Fibroblast of upper back skin (primary cell): ENCODE data around the gene CEP295NL.
"Not testable (repeated sequence)": the region's sequence is repeated elsewhere in the genome, so short reads cannot be mapped to it uniquely, and the experiment has no call there.

Experiments used
- DNase-seq: peaks from one replicate; pipeline ENCODE4 v3.0.0-alpha.2; 2013

Gene CEP295NL

DNA sequence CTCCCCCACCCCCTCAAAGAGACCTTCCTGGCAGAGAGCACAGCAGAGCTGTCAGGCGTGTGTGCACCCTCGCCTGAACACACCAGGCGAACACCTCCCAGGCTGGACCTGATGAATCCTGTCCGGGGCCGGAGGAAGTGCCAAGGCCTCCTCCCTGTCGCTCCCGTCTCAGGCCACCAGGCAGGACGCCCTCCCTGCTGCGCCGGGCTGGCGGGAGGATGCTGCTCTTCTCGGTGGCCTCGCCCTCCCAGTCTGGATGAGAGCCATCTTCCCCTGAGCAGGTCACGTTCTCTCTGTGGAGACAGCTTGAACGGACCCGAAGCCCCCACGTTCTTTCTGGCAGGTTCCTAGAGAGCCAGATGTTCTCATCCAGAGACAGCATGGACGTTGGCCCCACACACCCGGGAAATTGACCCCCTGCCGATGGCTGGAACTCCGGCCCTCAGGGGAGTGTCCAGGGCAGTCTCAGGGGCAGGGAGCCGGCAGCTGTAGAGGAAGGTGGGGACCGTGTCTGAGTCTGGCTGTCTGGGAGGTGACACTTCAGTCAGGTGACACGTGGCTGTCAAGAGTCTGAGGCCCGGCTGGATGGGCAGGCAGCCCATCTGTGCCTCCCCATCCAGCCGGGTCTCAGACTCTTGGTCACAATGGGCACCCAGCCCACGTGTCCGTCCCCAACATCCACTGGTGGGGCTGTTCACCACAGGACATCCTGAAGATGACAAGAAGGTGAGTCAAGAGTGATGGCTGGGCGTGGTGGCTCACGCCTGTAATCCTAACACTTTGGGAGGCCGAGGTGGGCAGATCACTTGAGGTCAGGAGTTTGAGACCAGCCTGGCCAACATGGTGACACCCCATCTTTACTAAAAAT is 27.1 kb upstream of the CEP295NL start:
- no peak for DNase-seq

- peak; percentile 76 for DNase-seq
Measured at GRCh38 chr17:78925662-78926555, 22.9 kb upstream of the CEP295NL start.

DNA sequence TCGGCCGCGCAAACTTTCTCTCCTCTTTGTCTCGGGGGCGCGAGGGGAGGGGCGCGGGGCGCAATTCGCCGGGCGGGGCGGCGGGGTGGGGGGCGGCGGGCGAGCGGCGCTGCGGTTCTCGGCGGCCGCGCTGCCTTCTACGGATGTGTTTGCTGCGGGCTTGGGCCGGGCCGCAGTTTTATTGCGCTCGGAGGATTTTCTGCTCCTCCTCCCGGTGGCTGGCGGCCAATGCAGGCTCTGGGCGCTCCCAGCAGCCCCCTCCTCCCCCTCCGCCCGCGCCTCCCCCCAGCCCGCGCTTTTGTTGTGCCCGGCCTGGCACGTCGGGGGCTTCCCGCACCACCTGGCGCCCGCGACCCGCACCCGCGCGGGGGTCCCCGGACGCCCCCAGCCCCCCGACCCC is 22.2 kb upstream of the CEP295NL start, which contains the start of gene TIMP2:
TIMP2 (minus strand) TSS at position 154 of the 400 bp plus-strand sequence. CDS start 299 bp downstream, outside the sequence.
- DNase-seq = peak; percentile 89

GRCh38 chr17:78924481-78925151 is 21.6 kb upstream of the CEP295NL start:
- peak; percentile 47 for DNase-seq

GRCh38 chr17:78923660-78924453 is 20.9 kb upstream of the CEP295NL start:
- DNase-seq = no peak

DNA sequence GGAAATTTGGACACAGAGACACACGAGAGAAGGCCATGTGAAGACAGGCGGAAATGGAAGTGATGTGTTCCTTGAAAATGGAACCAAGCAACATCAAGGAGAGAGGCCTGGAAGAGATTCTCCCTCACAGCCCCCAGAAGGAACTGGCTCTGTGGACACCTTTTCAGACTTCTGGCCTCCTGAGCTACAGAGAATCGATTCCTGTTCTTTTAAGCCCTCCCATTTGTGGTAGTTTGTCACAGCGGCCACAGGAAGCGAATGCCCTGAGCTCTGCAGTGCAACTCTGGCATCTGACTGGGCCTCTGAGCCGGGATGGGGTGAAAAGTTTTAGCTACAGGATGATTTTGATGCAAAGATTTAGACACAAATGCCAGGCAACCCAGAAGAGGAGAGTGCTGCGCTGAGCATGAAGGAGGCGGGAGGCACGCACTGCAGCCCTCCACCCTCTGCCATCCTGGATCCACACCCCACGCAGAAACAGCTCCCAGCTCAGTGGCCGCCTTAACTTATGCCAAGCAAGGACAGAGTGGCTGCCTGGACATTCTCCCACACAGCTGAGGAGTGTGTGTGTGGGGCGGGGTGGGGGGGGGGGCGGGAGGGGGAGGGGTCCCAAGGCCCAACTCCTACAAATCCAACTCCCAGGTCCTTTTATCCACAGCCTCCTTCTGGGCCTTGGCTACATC is 20.0 kb upstream of the CEP295NL start:
- DNase-seq = no peak

DNA sequence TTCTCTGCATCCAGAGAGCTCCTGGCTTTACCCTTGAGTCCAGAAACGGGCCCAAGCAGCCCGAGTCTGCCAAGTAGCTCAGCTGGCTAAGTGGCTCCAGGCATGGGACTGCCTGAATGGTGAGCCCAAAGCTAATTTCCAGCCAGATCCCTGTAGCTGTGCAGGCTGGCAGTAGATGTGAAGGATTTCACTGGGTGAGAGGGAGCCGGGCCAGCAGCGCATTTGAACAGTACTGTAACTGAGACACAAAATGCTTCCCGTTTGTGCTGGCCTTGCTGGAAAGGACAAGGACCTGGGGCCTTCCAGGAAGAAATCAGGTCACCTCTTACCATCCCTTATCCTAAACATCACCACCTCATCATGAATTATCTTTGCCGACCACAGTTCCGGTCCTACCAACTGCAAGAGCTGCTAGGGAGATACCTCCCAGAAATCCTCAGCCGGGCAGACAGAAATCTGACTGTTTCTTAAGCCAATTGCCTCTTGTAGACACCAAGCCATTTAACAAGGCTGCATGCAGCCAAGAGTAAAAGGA is 18.5 kb upstream of the CEP295NL start:
- no peak for DNase-seq

DNA sequence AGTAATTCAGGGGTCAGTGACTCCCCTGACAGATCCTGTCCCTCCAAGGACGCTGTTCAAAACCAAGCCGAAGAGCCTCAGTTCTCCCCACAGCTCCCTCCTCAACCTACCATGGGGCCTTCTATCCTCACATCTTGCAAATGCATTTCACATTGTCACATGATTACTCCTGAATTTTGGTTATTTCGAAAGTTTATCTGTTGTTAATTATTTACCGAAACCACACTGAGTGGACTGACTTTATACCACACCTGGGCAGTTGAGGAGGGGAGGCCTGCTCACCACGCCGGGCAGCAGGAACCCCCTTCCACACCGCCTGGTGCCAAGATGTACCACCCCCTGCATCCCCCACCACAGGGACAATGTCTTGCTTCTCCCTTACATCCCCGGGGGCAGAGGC is 17.5 kb upstream of the CEP295NL start:
- DNase-seq = no peak

- no peak for DNase-seq
Measured at GRCh38 chr17:78919861-78920450, 17.0 kb upstream of the CEP295NL start.

- no peak for DNase-seq
Measured at GRCh38 chr17:78918979-78919378, 16.0 kb upstream of the CEP295NL start.

DNA sequence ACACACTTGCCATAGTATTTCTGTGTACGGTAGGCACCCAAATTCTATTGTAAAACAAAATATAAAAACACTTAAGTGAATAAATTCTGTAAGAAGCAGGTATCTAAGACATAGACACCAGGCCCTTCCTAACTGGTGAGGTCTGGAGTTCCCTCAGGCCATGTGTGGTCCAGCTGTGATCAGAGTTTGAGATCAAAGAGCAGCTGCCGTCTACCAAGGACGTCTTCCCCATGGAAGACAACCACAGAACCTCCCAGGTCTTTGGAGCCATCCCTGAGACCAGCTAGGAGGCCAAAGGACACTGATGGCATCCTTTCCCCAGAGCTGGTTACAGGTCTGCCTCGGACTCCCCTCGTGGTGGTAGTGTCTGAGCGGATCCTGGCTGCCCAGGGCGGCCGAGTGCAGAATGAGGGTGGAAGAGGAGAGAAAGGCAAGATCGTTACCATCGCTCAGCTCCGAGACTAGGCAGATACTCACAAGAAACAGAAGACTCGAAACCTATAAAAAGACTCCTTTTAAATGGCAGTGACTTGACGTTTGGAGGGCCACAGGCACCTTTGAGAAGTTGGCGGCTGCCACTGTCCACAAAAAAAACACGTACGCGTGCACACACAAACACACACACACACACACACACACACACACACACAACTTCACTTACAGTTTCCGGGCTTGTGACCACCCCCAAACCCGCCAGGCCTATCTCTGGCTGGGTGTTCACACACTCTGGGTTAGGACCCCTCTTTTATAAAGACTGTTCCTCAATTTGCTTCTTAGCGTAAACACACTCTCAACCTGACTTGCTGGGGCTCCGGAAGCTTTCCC is 14.7 kb upstream of the CEP295NL start:
- no peak for DNase-seq

DNA sequence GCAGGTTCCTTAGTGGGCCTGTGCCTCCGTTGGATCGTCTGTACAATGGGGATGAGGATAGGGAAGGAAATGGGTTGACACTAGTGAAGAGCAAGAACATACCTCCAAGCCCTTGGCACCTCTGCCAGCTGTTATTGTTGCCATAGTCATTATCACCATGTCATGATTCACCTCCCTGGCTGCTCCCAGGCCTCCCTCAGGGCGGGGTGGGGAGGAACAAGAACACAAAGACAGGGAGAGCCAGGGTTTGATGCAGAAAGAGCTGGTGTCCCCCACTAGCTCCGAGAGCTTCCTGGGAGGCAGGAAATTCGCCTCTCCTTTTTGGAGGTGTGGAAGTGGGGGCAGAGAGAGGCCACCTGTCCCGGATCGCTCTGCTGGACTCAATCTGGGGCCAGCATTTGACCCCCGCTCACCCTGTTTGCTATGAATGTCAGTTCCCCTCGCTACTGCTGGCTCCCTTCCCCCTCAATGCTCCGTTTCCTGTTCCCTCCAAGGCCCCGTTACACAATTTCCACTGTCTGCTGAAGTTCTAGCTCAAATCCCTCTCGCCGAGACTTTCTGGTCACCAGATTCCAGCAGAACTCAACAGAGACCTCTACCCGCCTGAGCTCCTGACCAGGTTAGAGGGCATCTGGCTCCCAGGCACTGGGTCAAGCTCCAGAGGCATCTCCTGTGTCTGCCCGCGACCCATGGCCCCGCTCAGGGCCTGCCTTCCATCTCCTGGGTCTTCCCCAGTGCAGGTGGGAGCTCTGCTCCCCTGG is 13.1 kb upstream of the CEP295NL start:
- DNase-seq = no peak

DNA sequence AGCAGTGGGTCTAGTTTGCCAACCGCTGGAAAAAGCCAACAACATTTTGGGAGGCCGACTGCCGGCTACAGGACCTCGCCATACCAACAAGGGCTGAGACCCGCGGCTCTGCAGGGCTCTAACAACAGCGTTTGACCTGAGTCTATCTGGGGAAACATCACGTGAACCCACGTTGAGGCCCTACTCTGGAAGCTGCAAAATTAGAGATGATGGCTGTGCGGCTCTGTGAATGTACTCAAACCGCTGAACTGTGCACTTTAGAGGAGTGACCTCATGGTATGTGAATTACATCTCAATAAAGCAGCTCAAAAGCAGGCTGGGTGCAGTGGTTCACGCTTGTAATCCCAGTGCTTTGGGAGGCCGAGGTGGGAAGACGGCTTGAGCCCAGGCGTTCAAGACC is 10.1 kb upstream of the CEP295NL start:
- no peak for DNase-seq

DNA sequence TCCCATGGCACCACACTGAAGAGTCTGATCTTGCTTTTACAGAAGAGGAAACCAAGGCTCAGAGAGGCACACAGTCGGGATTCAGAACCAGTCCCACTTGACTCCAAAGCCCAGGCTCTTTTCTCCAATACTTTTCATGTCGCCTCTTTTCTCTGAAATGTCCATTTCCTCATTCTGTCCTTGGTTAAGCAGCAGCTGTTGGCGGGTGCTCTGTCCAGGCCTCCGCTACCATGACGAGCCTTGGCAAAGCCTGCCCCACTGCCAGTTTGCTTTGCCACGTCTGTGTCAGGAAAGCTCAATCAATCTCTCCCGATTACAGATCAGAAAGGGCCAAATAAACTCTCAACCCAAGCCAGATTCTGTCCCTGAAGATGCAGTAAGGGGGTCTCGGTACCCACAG is 9.1 kb upstream of the CEP295NL start:
- no peak for DNase-seq

- not testable (repeated sequence) for DNase-seq
Measured at GRCh38 chr17:78911543-78911942, 8.5 kb upstream of the CEP295NL start.

DNA sequence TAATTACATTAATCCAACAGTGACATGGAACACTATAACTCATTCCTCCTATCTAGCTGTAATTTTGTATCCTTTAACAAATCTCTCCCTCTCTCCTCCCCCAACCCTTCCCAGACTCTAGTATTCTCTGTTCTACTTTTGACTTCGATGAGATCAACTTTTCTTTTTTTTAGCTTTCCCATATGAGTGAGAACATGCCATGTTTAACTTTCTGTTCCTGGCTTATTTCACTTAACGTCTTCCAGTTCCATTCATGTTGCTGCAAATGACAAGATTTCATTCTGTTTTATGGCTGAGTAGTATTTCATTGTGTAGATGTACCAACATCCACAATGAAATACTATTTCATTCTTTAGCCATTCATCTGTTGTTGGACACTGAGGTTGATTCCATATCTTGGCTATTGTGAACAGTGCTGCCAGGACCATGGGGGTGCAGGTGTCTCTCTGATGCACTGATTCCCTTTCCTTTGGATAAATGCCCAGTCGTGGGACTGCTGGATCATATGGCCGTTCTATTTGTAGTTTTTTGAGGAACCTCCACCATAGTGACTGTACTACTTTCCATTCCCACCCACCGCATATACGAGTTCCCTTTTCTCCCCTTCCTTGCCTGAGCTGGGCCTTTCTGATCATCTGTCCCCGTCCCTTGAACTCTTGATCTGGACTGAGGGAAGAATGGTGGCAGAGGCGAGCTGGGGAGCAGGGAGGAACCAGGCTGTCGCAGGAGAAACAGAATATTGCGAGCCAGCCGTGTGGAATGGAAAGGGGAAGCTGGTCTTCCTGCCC is 7.7 kb upstream of the CEP295NL start:
- DNase-seq = no peak

DNA sequence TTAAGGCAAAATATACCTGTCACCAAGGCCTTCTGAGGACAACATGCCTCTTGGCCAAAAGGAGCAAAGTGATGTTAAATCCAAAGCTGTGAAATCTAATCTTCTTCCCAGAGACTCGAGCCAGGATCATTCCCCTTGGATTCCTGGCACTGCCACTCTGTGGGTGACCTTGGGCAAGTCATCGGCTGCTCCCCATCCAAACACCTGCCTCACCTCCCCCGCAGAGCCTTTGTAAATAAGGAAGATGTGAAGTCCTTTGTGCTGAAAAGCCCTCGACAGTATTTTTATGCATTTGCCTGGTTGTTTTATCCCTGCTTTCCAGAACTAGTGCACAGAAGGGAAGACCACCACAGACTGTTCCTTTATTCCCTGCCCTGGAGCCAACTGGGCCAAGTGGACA is 5.4 kb upstream of the CEP295NL start:
- DNase-seq = no peak

DNA sequence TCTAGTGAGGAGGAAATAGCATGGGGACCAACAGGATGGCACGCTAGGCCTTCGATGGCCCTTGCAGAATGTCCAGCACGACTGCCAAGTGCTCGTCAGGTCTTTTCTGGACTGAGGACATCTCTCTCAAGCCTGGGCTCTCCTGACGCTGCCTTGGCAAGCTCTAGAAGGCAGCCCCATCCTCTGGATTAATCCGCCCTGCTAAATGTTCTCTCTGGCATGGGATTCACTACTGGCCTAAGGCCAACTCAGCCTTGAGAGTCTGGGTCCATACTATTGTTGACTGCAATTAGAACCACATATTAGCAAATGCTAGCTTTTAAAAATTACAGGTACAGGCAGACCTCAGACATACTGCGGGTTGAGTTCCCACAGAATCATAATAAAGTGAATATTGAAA is 2.5 kb upstream of the CEP295NL start:
- no peak for DNase-seq
